NCI-H1105 (cell line): ENCODE results near the gene OLR1.
"Not testable (repeated sequence)": the region's sequence is repeated elsewhere in the genome, so short reads cannot be mapped to it uniquely, and the experiment has no call there.

ENCODE experiments used
- DNase-seq: peaks from one replicate; lab custom pipeline; 2025; lab: John Stamatoyannopoulos, UW

The OLR1 gene

DNA sequence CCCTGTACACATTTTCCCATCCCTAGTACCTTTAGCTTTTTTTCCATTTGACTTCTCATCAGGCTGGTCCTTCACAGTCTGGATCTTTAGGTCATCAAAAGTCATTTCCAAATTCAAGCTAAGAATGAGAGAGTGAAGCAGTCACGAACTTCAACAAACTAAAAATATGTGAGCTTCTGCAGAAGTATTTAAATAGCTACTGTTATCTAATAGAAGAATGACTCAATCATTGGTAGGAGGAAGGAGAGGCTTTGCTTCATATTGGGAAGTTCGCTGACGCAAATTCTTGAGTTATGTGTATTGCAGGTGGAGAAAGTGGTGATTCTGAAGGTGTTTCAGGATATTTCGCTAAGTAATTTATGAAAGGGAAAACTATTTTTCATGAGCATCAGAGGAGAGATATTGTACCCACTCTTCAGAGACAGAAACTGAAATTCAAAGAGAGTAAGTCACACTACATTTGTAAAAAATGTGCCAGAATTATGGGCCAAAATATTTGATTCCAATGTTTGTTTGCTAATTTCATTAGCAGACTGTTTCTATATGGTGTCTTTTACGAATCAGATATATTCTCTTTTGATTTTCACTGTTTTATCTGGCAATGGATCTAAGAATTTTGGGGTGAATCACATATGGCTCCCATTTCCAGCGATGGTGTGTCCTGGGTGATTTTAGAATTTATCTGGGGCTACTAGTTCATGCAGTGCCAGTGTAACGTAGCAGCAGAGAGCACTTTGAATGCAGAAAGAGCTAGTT, at the start of gene OLR1:
Gene OLR1 (minus strand): TSS at position 160 of the 756 bp plus-strand sequence. CDS start 55 bp downstream, at position 105.
- DNase-seq = no peak

GRCh38 chr12:10220398-10221077, 48.6 kb upstream of the OLR1 start:
- no peak for DNase-seq

GRCh38 chr12:10218021-10218420, 46.1 kb upstream of the OLR1 start:
- no peak for DNase-seq

GRCh38 chr12:10215946-10216345, 44.0 kb upstream of the OLR1 start:
- not testable (repeated sequence) for DNase-seq

- no peak for DNase-seq
Measured at GRCh38 chr12:10215436-10215835, 43.5 kb upstream of the OLR1 start.

- no peak for DNase-seq
Measured at GRCh38 chr12:10214895-10215267, 42.9 kb upstream of the OLR1 start.

DNA sequence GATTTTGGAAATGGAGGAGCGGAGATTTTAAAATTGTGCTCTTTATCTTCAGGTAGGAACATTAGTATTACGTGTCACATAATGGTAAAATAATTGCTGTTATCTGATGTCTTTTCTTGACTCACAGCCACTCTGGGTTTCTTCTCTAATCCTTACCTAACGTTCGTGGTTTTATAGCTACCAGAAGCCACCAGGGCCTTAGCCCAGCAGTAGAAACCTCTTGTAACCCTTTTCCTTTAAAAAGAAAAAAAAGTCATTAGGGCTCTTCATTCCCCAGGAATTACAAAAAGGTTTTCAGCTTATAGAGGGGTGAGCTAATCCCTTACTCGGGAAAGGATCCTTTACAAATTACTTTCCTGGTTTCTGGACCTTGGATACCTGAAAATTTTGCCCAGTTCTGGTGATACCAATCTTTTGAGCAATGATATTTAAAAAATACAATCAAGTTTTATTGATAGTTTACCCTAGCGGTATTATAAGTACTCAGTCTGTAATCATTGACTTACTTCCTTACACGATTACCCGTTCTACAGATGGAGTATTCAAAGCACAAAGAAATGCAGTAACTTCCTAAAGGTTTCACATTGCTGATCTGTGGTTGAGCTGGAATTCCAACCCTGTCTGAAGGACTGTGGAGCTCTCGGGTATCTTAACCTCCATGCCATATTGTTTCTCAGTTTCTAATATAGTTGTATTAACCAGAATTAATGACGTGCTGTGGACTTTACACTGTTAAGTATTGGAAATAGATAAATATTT, 42.4 kb upstream of the OLR1 start:
- no peak for DNase-seq

DNA sequence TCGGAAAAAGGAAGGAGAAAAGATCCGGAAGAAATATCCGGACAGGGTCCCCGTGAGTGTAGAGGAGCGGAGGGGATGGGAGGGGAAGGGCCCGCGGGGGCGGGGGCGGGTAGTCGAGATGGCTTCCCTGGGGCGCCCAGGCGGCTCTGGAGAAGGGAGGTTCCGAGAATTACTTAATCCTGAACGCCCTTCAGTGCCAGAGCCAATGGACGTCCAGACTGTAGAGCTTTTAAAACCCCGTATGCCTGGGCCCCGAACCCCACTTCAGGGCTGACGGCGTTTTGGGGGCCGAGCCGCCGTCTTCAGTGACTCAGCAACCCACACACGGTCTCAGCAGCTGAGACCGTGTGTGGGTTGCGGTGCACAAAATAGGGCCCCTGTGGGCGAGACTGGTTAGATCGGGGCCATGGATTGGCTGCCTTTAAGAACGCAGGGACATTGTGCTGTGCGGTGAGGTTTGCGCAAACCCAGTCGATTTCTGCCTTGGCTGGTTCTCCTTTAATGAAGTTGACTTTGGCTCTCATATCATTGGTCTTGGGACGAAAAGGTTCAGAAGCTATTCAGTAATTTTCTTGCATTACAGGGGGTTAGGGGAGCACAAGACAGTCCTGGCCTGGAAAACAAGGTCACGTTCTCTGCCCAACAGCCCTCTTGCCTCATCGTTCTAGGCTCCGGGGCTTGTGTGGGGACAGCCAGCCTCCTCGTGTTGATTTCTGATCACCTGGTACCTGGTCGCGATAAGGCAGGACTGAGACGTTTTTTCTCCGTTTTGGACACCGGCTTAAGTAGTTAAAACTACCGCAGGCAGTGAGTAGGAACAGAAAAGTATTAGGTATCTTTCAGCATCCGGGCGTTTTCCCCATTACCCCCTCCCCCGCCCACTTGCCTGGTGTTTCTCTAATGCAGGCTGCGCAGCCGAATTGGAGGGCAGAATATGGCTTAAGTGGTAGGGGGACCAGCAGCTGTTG, 41.5 kb upstream of the OLR1 start:
- DNase-seq = peak; percentile 54

DNA sequence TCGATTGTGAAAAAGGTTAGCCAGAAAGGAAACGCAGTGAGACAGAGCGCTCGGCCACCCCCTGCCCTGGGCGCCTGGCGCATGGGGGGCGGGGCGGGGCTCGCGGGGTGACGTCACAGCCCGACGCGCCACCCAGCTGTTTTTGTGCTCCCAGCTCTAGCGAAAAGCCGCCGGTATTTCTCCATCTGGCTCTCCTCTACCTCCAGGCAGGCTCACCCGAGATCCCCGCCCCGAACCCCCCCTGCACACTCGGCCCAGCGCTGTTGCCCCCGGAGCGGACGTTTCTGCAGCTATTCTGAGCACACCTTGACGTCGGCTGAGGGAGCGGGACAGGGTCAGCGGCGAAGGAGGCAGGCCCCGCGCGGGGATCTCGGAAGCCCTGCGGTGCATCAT, 40.8 kb upstream of the OLR1 start, which contains the start of gene GABARAPL1:
Gene GABARAPL1 (plus strand): TSS at position 139 of the 393 bp plus-strand sequence. CDS start 253 bp downstream, at position 392.
- peak; percentile 75 for DNase-seq

DNA sequence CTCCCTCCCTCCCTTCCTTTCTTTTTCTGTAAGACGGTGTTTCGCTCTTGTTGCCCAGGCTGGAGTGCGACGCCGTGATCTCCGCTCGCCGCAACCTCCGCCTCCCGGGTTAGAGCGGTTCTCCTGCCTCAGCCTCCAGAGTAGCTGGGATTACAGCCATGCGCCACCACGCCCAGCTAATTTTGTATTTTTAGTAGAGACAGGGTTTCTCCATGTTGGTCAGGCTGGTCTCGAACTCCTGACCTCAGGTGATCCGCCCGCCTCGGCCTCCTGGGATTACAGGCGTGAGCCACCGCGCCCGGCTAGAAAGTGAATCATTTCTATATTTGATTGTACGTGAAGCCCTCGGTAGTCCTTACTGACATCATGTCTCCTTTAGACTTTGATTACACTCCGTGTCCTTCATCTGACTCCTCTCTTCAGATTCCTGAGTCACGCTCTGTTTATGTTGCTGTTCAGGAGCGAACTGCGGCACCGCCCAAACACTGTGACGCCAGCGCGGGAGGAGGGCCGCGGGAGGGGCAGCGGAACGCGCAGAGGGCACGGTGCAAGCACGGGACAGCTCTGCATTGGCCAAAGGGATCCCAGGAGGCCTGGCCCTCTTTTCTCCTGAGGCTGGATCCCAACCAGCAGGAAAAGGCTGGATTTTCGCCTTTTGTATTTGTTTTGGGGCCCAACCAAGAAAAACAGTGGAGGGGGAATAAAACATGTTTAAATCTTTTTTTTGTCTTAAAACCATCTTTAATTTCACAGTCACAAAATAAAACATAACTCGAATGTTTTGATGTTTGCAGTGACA, 40.2 kb upstream of the OLR1 start:
- DNase-seq = peak; percentile 79

DNA sequence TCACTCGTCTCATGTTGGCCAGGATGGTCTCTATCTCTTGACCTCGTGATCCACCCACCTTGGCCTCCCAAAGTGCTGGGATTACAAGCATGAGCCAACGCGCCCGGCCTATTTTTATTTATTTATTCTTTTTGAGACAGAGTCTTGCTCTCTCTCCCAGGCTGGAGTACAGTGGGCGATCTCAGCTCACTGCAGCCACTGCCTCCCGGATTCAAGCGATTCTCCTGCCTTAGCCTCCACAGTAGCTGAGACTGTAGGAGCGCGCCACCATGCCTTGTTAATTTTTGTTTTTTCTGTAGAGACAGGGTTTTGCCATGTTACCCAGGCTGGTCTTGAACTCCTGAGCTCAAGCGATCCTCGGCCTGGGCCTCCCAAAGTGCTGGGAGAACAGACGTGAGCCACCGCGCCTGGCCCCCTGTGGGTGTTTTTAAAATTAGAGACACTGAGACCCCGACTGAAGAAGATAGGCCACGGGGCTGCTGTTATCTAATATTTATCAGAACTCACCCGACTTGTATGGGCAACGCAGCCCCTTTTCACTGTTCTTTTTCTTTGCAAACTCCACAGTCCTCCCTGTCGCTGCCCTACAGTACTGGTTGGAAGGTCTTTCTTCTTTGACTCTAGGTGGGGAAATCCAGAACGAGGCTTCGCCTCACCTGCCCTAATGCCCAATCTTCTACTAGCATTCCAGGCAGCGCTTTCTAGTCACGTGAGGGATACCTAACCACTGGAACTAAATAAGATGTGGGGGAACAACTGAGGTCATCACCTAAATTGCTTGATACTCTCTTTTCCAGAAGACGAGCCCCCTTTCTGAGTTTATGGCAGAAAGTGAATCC, 39.4 kb upstream of the OLR1 start:
- no peak for DNase-seq

- no peak for DNase-seq
Measured at GRCh38 chr12:10210225-10210624, 38.3 kb upstream of the OLR1 start.

DNA sequence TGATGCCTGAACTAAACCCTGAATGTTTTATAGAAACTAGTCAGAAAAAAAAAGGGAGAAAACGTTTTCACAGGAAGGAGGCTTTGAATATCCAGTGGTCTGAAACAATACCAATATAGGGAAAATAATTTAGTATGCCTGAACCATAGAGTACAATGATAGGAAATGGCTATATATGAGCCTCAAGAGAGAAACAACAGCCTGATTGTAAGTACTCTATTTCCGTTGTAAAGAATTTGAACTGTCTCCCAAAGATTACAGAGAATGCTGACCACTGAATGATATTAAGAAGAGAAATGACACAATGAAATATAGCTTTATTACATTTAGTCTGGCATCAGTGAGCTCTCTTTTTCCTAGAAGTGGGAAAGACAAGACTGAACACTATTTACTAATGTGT, 35.2 kb upstream of the OLR1 start:
- DNase-seq = no peak

- DNase-seq = no peak
Measured at GRCh38 chr12:10205220-10205807, 33.4 kb upstream of the OLR1 start.

DNA sequence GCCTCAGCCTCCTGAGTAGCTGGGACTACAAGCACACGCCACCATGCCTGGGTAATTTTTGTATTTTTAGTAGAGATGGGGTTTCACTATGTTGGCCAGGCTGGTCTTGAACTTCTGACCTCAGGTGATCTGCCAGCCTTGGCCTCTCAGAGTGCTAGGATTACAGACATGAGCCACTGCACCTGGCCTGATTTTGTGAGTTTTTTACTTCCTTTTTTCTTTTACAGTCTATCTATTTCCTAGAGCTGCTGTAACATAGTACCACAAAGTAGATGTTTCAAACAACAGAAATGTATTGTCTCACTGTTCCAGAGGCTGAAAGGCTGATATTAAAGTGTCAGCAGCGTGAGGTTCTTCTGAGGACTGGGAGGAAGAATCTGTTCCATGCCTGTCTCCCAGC, 32.6 kb upstream of the OLR1 start:
- DNase-seq = not testable (repeated sequence)

DNA sequence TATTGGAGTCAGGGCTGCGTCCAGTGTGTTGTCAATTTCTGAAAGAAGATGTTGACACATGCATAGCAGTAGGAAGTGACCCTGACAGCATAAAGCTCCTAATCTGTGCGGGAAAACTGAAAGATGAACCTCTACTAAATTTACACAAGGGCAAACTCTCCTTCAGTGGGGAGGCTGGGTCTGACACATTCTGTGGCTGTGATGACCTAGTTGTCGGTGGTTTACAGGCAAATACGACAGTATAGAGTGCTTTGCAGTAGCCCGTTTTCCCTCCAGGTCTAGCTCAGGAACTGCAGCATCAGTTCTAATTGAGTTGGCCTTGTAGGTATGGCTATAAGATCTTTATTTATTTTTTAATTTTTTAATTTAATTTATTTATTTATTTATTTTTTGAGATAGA, 25.9 kb upstream of the OLR1 start:
- DNase-seq = no peak

GRCh38 chr12:10196210-10196609, 24.3 kb upstream of the OLR1 start:
- no peak for DNase-seq

- no peak for DNase-seq
Measured at GRCh38 chr12:10194160-10194670, 22.3 kb upstream of the OLR1 start.

DNA sequence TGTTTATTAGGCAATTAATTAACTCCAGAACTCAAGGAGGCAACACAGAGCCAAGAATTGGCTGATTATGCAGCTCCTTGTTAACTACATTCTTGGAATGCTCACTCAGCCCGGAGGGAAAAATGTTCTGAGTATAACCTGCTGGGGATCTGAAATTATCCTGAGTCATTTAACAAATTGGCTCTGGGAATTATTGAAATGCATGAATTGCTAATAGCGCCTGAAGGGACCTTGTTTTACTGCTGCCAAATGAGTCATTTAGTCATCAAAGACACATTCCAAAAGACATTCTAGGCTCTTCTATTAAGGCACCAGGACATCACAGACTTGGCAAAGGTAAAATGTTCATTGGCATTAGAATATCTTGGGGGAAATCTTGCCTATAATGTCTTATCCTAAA, 19.9 kb upstream of the OLR1 start:
- no peak for DNase-seq
